GM18951 (cell line): ENCODE measurements around the gene PATJ.
"Not testable (repeated sequence)": the region's sequence is repeated elsewhere in the genome, so short reads cannot be mapped to it uniquely, and the experiment has no call there.

ENCODE experiments used
- POLR2A ChIP-seq: IDR thresholded peaks from 4 replicates; pipeline ENCODE4 v1.6.1; 2011; ENCODE audit warnings: mild to moderate bottlenecking; ENCODE audit not compliant: insufficient read length, insufficient read depth; ENCODE audit errors: extremely low read depth
- in situ Hi-C: fragments of 300-500 bp; cut with MboI; formaldehyde crosslinking; loops from one replicate; pipeline ENCODE4 v1.12.0; 2022; ENCODE audit warnings: low sequenced_read_pairs, mixed read lengths, inconsistent platforms; ENCODE audit not compliant: unreplicated experiment

Gene PATJ

GRCh38 chr1:61936839-61937238, 194.6 kb downstream of the PATJ start:
- no peak for TF ChIP-seq POLR2A

GRCh38 chr1:61941794-61942193, 199.5 kb downstream of the PATJ start:
- in situ Hi-C loops = no loop called here
- no peak for TF ChIP-seq POLR2A

More at GRCh38 chr1:61936839-61937238, 194.6 kb downstream of the PATJ start:
- in situ Hi-C loops = no loop called here

GRCh38 chr1:61942856-61943255, 200.6 kb downstream of the PATJ start:
- in situ Hi-C loops = no loop called here
- no peak for TF ChIP-seq POLR2A

GRCh38 chr1:61948685-61949084, 206.4 kb downstream of the PATJ start:
- in situ Hi-C loops = not testable (repeated sequence)

GRCh38 chr1:61950418-61950817, 208.1 kb downstream of the PATJ start:
- in situ Hi-C loops = no loop called here
- no peak for TF ChIP-seq POLR2A

GRCh38 chr1:61951731-61952580, 209.7 kb downstream of the PATJ start:
- no peak for TF ChIP-seq POLR2A
- in situ Hi-C loops = no loop called here

GRCh38 chr1:61952675-61953074, 210.4 kb downstream of the PATJ start:
- no peak for TF ChIP-seq POLR2A
- in situ Hi-C loops = no loop called here

GRCh38 chr1:61953076-61953789, 211.0 kb downstream of the PATJ start:
- no peak for TF ChIP-seq POLR2A
- in situ Hi-C loops = no loop called here

GRCh38 chr1:61953790-61954150, 211.5 kb downstream of the PATJ start:
- no peak for TF ChIP-seq POLR2A
- in situ Hi-C loops = no loop called here

GRCh38 chr1:61955261-61955660, 213.0 kb downstream of the PATJ start:
- no peak for TF ChIP-seq POLR2A
- in situ Hi-C loops = no loop called here

- TF ChIP-seq POLR2A = no peak
- in situ Hi-C loops = no loop called here
These were observed 213.9 kb downstream of the PATJ start for GRCh38 chr1:61956016-61956645.

- in situ Hi-C loops = no loop called here
These were observed 214.5 kb downstream of the PATJ start for GRCh38 chr1:61956784-61957183.

GRCh38 chr1:61961009-61961408, 218.7 kb downstream of the PATJ start:
- TF ChIP-seq POLR2A = no peak
- in situ Hi-C loops = no loop called here

More at GRCh38 chr1:61956784-61957183, 214.5 kb downstream of the PATJ start:
- no peak for TF ChIP-seq POLR2A

GRCh38 chr1:61962631-61963030, 220.4 kb downstream of the PATJ start:
- no peak for TF ChIP-seq POLR2A
- in situ Hi-C loops = no loop called here

GRCh38 chr1:61966450-61967225, 224.4 kb downstream of the PATJ start:
- in situ Hi-C loops = not testable (repeated sequence)
